Heart right ventricle (tissue), 16 donors: ENCODE measurements around the gene TEAD2. TPM values are rescaled to one million over a fixed set of nuclear protein-coding genes. Genes with fewer than 3 reads are reported as not detected.

Experiments used
- ATAC-seq, 8 donors: fragments of 200-7000 bp; cut with Tn5 transposase; one replicate each; pipeline ENCODE4 v1.9.1; 2020; ENCODE audit warnings: mild to moderate bottlenecking in 8 of 8, moderate library complexity in 8 of 8, moderate number of reproducible peaks in 1 of 8
- DNase-seq, 2 donors: peaks; one replicate each; pipeline ENCODE4 v3.0.0-alpha.2; 2020
- H3K27ac ChIP-seq, 10 donors: fragments of 200-600 bp; sonication (generic) in 2 of 10; one replicate each; pipeline versions ENCODE4 v1.5.0 to v1.8.0; 2020 to 2022; ENCODE audit warnings: mild to moderate bottlenecking in 3 of 10
- H3K27me3 ChIP-seq, 7 donors: fragments of 200-600 bp; one replicate each; pipeline ENCODE4 v1.8.0; 2021 to 2022; ENCODE audit warnings: mild to moderate bottlenecking in 2 of 7
- H3K36me3 ChIP-seq, 9 donors: fragments of 200-600 bp; sonication (generic) in 1 of 9; one replicate each; pipeline versions ENCODE4 v1.5.0 to v1.8.0; 2020 to 2022; ENCODE audit warnings: mild to moderate bottlenecking in 2 of 9
- H3K4me1 ChIP-seq, 9 donors: fragments of 200-600 bp; sonication (generic) in 1 of 9; one replicate each; pipeline versions ENCODE4 v1.5.0 to v1.8.0; 2020 to 2022; ENCODE audit warnings: mild to moderate bottlenecking in 4 of 9
- H3K4me3 ChIP-seq, 10 donors: fragments of 200-600 bp; sonication (generic) in 2 of 10; one replicate each; pipeline versions ENCODE4 v1.5.0 to v1.8.0; 2020 to 2022; ENCODE audit warnings: mild to moderate bottlenecking in 7 of 10, moderate library complexity in 2 of 10
- H3K9me3 ChIP-seq, 11 donors: fragments of 200-600 bp in 10 of 11; sonication (generic) in 2 of 11; one replicate each; pipeline versions ENCODE4 v1.5.0 to v1.8.0; 2013 to 2022; ENCODE audit warnings: mild to moderate bottlenecking in 2 of 11, control low read depth in 1 of 11, moderate library complexity in 1 of 11
- CTCF ChIP-seq, 9 donors: fragments of 200-600 bp; sonication (generic) in 2 of 9; IDR thresholded peaks; one replicate each; pipeline versions ENCODE4 v1.5.0 to v1.8.0; 2021 to 2022; ENCODE audit warnings: antibody characterized with exemption in 9 of 9, mild to moderate bottlenecking in 5 of 9, moderate library complexity in 1 of 9
- WGBS, 2 donors: extraction: QIAGEN DNeasy Blood & Tissue Kit; methylation state at CpG; one replicate each; pipeline ENCODE4 v1.1.7; 2013; ENCODE audit warnings: inconsistent platforms in 1 of 2; 5-methylcytosine and 5-hydroxymethylcytosine counted together
- intact Hi-C, 10 donors: fragments of 100-400 bp; cut with DNase I; formaldehyde crosslinking; loops; one replicate each; pipeline versions ENCODE4 v1.11.1 to v1.14.2; 2022
- polyA plus RNA-seq, 2 donors: library from polyadenylated mRNA; stranded (reverse); fragments of 200-250 nt; gene quantifications; one replicate each; pipeline ENCODE4 v1.2.3, GENCODE V29; 2013
- total RNA-seq, 10 donors: library from RNA; stranded (reverse); fragmentation: NEBNext Ultra II Directional in 3 of 10; extraction: Animal tissue kit (Norgen Biotek cat#: 25700) in 3 of 10; gene quantifications; one replicate each; pipeline versions ENCODE4 v1.2.1 to v1.2.4, GENCODE V29; 2021 to 2023
- donor health status: Arrhythmogenic right ventricular cardiomyopathy.
- donor health status: ischemic (EF 13 %, LVEDD 7.1; RV severe dilation, severe dysfunction).
- donor health status: healthy with polysubstance abuse.
- donor health status: DM: no; HTN: yes; CAD: no.
- donor health status: DM: no; HTN: no; CAD: no.
- donor health status: ischemic (EF 25% LVEDD 6.9; RV normal size, moderate dysfunction).
- donor health status: ischemic (EF 25% LVEDD 5.7; RV mildly dilated, moderate dysfunction).
- donor health status: healthy.
- donor health status: DM: yes; HTN: yes; CAD: no.
- donor health status: Ischemic cardiomyopathy.
- donor health status: ischemic (EF 35%, LVEDD 5.7; RV mildly dilated, moderate dysfunction).
- donor health status: nonischemic (EF 11% LVEDD 7.7; RV severe dilation, severe dysfunction).
- donor health status: DM: yes; HTN: yes; CAD: no.
- donor health status: PGD.
- donor health status: ischemic (EF 29% LVEDD 5.4; RV normal size, mild dysfunction).
- donor health status: nonischemic (EF 23%, LVEDD 6.1; RV moderate dilation, normal function).

TEAD2 gene
- total and polyA plus RNA-seq, 12 donors: 34.1 to 67.8 (median 45.1) TPM

GRCh38 chr19:49359851-49360820 lies 2.1 kb downstream of the TEAD2 start:
- Histone ChIP-seq H3K4me3 (no peak overlapping the region), H3K27ac (peak overlapping the region in 4 of 10 donors; percentile 30 to 47 (median 42)), H3K36me3 (peaks cover 0 to 34% (median 16%) of the 10 kb centered on the region in 9 donors), H3K4me1 (peaks cover 0 to 50% (median 27%) of the 10 kb centered on the region in 9 donors), H3K9me3 (no peaks in the 10 kb centered on the region), H3K27me3 (peaks cover 0 to 31% (median 0%) of the 10 kb centered on the region in 7 donors)
- no peak for DNase-seq
- ATAC-seq: no peak
- intact Hi-C loops: loop anchor here in 1 of 10 donors (5.0 kb wide), 1 partner anchor 488 kb away; the partner anchor contains the start of gene PPP1R15A
- 79 to 81% methylated on average over 17 of the region's 17 CpGs for WGBS, 2 donors
- TF ChIP-seq CTCF (IDR thresholded peaks at IDR 0.05): no peak

GRCh38 chr19:49357186-49357585 lies 5.0 kb downstream of the TEAD2 start:
- DNase-seq (no peak), ATAC-seq (no peak)
- H3K4me3 ChIP-seq: no peak overlapping the region
- H3K36me3 ChIP-seq: peaks cover 0 to 63% (median 30%) of the 10 kb centered on the region in 9 donors
- H3K4me1 ChIP-seq: peaks cover 0 to 33% (median 18%) of the 10 kb centered on the region in 9 donors
- 75 to 80% methylated on average over 9 of the region's 9 CpGs for WGBS, 2 donors
- H3K9me3 ChIP-seq: no peaks in the 10 kb centered on the region
- no peak for TF ChIP-seq CTCF (IDR thresholded peaks at IDR 0.05)
- H3K27me3 ChIP-seq: peaks cover 0 to 11% (median 0%) of the 10 kb centered on the region in 7 donors
- intact Hi-C loops: no loop called here
- H3K27ac ChIP-seq: peak overlapping the region in 4 of 10 donors; percentile 4 to 77 (median 34)

GRCh38 chr19:49356382-49356781 lies 5.8 kb downstream of the TEAD2 start:
- H3K4me3 ChIP-seq: peak overlapping the region in 2 of 10 donors; percentile 5 to 8
- DNase-seq: no peak
- intact Hi-C loops: no loop called here
- H3K9me3 ChIP-seq: no peaks in the 10 kb centered on the region
- peaks cover 0 to 3% (median 0%) of the 10 kb centered on the region in 7 donors for H3K27me3 ChIP-seq
- H3K27ac ChIP-seq: peak overlapping the region in 9 of 10 donors; percentile 36 to 77 (median 58)
- 46 to 55% methylated on average over 7 of the region's 7 CpGs for WGBS, 2 donors
- no peak for TF ChIP-seq CTCF (IDR thresholded peaks at IDR 0.05)
- ATAC-seq: no peak
- H3K36me3 ChIP-seq: peaks cover 0 to 71% (median 32%) of the 10 kb centered on the region in 9 donors
- H3K4me1 ChIP-seq: peaks cover 0 to 33% (median 18%) of the 10 kb centered on the region in 9 donors

GRCh38 chr19:49355909-49356353 lies 6.3 kb downstream of the TEAD2 start:
- Histone ChIP-seq H3K27ac (peak overlapping the region in 9 of 10 donors; percentile 25 to 77 (median 58)), H3K4me3 (peak overlapping the region in 1 of 10 donors; percentile 8), H3K36me3 (peaks cover 0 to 76% (median 36%) of the 10 kb centered on the region in 9 donors), H3K4me1 (peaks cover 0 to 33% (median 18%) of the 10 kb centered on the region in 9 donors), H3K27me3 (no peaks in the 10 kb centered on the region), H3K9me3 (no peaks in the 10 kb centered on the region)
- 41 to 59% methylated on average over 12 of the region's 12 CpGs for WGBS, 2 donors
- no peak for TF ChIP-seq CTCF (IDR thresholded peaks at IDR 0.05)
- peak in 1 of 2 donors; percentile 35 for DNase-seq
- intact Hi-C loops: no loop called here
- peak in 7 of 8 donors; percentile 21 to 55 (median 44) for ATAC-seq
